ENCODE results near the gene SCIN.

SCIN gene

DNA sequence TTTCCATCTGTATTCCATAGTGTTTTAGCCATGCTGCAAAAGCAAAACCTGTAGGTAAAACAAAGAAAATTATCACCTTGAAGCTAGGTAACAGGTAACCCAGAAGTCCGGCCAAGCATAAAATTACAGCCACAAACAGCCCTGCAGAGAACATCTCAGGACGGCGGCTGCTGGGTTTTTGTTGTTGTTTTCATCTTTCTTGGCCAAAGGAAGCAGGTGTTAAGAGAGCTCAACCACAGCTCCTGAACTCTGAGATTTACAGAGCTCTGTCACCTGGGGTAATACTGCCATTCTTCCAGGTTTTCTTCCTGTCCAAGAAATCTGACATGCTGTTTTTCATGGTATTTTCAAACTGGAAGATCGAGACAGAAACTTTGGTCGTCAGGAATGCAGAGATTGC is 847 bp upstream of the SCIN start:
- no peak for DNase-seq

DNA sequence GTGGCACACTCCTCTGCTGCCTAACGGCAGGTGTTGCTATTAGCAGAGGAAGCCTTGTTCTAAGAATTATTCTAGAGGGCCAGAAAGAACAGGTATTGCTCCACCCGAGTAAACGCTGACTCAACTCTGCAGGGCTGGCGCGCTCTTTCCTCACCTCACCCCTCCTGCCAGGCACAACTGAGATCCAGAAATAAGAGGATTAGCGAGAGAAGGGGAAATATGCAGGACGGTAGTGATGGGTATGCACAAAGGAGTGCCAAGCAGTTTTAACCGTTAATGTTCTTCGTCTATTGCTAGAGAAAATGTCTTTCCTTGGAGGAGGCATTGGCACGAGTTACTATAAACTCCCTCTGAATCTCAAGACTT is 369 bp upstream of the SCIN start:
- no peak for DNase-seq

DNA sequence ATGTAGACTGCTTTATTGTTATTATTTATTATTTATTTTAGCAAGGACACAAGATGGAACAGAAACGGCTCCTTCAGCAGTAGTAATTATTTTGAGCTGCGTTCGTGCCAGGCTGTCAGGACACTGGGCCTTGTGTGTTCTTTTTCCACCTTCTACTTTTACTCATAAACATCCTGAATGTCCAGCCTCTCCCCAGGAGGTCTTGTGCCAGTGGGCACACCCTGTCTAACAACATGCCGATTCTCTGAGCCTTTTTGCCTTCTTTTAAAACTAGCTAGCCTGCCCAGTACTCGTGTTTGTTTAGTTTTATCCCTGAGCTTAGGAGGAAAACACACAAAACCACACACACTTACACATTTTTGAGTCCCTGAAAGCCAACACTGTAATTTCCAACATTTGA is 1.2 kb downstream of the SCIN start:
- DNase-seq: no peak

DNA sequence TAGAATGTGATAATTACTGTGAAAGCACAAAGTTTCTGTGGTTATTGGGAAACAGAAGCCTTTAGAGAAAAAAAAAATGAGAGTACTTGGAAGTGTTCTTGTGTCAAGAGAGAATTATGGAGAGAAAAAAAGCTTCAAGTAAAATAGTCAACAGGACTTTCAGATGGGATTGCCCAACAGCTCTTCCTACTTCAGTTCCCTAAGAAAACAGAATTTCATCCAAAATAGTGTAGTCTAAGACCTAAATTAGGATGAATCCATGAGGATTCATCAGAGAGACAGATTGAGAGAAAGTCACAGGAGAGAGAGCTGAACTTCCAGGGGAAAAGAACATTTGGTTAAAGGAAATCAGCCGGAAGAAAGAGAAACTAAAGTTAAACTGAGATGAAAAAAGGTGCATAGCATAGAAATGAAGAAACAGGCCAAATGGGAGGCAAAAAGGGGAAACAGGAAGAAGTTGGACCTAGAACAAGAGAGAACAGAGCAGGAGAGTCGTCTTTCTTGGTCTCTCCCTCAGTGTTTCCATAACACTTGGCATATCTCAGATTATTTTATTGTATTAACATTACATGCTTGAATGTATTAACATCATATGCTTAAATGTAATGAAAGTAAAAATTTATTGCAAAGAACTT is 2.5 kb downstream of the SCIN start:
- no peak for DNase-seq

DNA sequence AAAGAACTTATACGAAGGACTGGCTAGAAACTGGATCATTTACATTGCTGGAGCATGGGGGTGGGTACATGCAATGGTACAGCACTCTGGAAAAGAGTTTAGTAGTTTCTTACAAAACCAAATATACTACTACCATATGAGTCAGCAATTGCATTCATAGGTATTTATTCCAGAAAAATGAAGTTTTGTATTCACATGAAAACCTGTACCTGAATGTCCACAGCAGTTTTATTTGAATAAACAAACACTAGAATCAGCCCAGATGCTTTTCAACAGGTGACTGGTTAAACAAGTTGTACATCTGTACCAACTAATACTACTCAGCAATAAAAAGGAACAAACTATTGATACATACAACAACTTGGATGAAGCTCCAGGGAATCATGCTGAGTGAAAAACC is 3.4 kb downstream of the SCIN start:
- no peak for DNase-seq

DNA sequence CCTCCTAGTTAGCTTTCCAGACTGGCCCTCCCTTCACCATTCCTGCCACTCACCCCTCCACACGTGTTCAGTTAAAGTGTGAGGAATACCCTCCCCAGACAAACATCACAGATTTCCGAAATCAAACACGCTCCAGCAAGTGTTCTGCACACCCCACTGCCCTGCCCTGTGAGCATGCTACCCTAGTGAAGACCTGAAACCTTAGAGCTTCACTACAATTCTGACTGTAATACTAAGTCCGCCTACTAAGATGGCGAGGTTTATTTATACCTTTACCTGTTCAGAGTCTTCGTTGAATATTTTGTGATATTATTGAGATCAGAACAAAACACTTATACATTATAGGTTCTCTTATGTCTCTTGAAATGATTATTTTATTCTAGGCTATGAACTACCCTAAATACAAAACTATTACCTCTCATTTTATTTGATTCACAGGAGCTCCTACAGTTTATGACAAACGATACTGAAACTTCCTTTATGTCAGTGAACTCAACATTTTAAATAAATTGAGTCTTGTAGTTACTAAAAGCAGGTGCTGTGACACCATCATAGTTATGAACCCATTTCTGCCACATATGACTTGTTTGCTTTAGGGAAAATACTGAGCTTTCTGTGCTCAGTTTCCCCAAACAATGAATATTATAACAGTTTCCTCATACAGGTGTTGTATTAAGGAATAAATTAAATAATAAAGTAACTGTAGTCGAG is 8.6 kb downstream of the SCIN start:
- no peak for DNase-seq

DNA sequence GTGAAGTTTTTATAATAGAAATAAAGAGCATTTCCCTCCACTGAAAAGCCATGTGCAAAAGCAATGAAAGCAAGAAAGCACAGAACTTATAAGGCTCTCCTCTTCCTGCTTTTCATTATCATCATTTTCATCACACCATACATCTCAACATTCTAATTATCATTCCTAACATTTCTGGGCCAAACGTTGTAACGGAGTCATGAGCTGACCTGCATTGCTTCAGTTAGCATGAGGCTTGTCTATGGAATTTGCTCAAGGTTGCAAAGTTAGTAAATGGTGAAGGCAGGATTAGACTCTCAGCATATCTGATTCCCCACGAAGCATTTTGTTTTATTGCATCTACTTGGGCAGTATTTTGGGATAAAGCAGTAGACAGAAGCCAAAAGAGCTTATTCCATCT is 11.4 kb downstream of the SCIN start:
- no peak for DNase-seq

DNA sequence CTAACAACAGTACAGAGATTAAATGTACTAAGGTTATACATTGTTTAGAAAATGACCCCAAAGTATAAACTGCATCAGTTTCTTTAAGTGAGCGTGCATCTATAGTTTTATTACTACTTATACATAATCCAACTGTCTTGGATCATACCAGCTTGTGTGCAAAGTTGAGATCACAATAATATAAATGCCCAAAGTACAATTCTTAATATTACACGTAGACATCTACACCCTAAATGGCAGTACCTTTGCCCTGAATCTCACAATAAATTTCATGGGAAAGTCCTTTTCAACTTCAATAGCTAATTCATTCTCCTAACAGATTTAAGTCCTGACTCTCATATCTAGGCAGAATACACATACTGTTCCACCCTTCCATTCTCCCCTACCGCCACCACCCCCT is 11.8 kb downstream of the SCIN start:
- DNase-seq: no peak

DNA sequence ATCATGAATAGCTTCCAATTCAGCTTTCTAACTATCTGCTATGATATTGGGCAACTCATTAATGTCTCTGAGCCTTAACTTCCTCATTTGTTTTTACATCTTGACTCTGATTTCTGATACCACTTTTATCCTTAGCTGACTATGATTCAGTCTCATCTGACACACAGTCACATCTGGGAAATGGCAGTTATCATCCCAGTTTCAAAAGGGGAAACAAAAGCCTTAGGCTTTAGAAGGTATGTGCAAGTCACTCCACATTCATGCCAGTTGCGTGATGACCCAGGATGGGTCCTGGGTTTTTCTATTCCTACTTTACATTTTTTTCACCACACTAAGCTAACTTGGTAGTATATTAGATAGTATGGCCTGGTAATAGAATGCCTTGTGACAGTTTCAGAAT is 12.7 kb downstream of the SCIN start:
- no peak for DNase-seq

DNA sequence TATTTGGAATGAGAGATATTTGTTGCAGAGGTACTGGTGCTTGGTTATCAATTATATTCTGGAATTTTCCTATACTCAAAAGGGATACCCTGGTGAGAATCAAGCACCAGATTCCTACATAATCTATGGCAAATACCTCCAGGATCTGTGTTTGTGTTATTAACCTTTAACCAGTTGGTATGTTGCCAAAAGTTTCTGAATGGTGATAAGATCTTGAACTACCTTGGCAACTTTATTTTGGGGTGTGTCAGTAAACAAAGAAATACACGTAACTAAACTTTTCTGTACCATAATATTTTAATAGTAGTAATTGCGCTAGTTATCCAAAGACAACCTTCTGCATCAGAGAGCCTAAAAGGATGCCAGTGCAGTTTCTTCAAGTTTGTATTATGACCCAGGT is 13.4 kb downstream of the SCIN start:
- DNase-seq: no peak

DNA sequence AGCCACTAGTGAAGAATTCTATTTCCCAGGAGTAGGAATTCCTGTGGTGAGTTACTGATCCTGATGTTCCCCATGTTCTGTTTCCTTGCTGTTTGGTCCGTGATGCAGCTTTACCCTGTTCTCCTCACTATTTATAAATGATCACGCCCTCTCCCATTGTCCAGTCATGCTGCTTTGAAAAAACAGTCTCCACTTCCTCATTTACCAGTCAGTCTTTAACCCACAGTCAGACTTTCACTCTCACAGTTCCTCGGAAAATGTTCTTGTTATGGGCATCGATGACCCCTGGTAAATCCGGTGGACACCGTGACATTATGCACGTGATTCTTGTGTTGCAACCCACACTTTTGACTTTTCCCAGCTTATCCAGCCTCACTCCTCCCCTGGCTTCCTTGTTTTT is 14.4 kb downstream of the SCIN start:
- no peak for DNase-seq

DNA sequence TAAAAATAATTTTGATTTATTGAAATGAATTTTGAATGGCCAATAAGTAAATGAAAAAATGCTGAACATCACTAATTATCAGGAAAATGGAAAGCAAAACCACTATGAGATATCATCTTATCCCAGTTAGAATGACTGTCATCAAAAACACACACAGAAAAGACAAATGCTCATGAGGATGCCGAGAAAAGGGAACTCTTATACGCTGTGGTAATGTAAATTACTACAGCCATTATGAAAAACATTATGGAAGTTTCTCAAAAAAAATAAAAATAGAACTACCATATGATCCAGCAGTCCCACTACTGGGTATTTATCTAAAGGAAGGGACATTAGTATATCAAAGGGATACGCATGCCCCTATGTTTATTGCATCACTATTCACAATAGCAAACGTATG is 15.8 kb downstream of the SCIN start:
- DNase-seq: no peak

DNA sequence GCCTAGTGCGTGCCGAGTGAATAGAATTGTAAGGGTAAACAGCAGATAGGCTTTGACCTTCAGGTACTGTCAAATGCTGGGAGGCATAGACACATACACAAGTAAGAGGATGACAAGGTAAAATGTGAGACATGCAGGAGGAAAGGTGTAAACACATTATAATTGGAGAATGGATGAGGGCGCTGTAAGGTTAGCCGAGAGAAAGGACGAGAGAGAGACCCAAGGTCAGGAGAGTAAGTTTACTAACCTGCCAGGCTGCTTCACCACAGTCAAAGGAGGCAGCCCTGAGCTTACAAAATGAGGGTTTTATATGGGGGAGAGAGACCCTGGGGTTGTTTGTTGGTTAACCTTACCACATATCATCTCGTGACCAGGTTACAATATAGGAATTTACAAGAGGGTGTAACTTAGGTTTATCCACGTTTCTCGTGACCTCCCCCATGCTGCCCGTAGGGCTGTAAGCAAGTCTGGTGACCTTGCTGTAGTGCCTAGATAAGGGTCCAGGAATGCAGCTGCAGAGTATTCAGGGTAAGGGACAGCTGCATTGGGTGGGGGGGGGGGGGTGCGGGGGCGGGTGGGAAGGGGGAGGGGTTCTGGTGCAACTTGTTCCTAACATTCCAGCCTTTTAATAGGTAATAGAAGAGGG is 17.9 kb downstream of the SCIN start:
- no peak for DNase-seq

DNA sequence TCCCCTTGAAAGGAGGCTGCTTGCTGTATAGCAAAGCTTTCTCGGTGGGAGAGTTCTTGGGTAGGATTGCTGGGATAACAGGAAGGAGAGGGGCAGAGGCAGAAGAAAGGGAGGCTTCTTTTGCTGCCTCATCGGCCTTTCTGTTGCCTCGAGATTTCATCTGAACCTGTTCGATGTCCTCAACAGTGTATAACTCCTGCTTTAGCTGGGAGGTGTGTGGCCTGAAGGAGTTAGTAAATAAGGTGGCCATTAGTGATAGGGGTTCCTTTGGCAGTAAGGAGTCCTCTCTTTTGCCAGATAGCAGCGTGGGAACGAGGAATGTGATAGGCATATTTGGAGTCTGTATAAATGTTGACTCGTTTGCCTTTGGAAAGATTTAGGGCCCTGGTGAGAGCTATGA is 20.0 kb downstream of the SCIN start:
- DNase-seq: no peak

DNA sequence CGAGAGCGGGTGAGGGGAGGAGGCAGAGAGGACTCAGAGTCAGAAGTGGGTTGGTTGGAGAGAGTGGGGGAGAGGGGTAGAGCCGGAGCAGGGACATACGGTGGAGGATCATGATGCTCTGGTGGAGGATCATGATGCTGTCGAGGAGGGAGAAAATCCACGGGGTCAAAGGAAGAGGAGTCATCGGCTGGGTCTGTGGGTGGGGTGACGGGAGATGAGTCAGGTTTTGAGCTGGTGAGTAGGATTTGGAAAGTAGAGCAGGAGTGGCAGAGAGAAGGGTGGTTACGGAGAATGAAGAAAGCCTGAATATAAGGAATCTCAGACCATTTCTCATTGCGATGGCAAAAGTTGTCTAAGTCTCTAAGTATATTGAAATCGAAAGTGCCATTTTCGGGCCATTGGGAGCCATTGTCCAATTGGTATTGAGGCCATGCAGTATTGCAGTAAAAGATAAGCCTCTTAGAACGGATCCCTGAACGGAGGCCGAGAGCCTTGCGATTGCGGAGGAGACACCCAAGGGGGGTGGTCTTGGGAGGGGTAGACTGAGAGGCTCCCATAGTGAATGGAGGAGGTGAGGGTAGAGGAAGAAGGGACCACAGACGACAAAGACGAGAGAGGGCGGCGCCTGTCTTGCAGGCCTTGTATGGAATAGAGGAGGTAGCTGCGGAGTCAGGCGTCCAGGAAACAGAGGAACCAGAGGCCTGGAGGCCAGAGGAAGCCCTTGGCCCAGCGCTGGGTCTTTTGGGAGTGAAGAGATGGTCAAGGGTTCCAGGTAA is 23.8 kb downstream of the SCIN start:
- no peak for DNase-seq

DNA sequence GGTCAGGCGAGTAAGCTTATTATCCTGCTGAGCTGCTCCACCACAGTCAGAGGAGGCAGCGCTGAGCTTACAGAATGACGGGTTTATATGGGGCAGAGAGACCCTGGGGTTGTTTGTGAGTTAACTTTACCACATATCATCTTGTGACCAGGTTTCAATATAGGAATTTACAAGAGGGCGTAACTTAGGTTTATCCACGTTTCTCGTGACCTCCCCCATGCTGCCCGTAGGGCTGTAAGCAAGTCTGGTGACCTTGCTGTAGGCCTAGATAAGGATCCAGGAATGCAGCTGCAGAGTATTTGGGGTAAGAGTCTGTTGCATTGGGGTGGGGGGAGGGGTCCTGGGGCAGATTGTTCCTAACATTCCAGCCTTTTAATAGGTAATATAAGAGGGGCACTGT is 24.6 kb downstream of the SCIN start:
- no peak for DNase-seq

DNA sequence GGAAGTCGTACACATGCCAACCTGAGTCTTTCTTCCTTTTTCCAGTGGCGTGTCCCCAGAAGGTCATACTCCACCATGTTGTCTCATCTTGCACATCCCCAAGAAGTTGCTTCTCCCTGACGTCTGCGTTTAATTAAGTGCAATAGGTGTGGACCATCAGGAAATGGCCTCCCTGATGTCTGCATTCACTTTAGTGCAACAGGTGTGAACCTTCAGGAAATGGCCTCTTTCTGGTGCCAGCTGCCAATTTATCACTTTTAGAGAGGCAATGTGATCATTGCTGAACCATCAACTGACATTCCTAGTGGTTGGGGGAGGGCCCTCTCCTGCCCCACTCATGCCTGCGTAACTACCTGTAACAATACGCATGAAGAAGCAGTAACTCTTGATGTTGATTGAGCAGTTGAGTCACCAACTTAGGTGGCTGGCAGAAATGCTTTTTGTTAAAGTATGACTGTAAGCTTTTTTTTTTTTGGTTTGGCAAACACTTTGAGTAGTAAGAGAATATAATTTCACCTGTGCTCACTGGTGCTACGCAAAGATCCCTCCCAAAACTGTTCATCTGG is 25.8 kb downstream of the SCIN start:
- no peak for DNase-seq

DNA sequence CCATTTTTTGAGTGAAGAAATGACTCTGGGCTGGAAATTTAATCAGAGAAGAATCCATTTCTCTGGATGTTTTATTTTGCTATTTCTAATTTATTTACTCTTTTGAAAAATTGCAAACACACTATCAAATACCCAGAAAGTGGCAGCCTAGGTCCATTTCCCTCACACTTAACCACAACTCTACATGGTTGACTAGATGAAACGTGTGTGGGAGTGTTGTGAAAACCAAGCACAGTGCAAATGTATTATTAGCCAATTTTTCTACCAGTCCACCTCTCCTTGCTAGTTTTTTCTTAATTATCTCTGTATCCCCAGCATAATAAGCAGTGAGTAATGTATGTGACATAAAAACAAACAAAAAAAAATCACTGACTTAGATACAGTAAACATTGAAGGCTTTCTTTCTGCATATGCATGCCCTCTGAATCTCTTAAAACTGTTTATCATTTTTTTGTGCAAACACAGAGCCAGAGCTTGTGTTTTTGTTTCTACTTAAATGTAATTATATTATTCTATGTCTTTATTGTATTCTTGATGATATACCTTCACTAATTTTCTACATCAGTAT is 30.9 kb downstream of the SCIN start:
- no peak for DNase-seq

DNA sequence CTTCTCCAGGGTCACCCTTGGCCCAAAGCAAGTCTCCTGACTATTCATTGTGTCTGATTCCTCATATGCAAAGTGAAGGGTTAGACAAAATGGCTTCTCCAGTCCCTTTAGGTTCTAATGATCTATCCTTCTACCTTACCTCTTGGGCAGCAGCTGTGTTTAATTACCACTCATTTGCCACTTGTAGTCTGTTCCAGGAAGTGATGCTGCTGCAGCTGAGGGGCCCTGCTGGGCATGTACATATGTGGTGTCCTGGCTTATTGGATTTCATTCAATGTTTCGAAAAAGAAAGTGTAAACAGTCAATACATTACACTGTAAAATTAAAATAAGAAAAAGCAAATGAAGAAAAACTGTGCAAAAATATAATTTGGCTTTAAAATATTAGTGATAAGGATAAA is 36.6 kb downstream of the SCIN start:
- DNase-seq: no peak

DNA sequence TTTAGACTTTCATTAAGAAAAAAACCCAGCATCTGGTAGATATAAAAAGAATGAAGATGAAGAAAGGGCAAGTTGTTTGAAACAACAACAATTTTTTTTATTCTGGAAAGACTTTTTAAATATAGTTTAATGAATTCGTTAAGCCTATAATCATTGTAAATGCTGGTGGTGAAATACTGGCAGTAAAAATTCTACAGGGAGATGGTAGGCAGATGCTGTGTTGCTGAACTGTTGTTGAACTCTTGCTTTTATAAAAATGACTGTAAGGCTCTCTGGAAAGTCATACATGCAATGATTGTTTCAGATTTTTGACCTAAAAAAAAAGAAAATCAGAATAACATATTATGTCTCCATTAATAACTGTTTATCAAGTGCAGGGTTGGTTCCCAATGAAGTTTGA is 39.0 kb downstream of the SCIN start:
- no peak for DNase-seq

DNA sequence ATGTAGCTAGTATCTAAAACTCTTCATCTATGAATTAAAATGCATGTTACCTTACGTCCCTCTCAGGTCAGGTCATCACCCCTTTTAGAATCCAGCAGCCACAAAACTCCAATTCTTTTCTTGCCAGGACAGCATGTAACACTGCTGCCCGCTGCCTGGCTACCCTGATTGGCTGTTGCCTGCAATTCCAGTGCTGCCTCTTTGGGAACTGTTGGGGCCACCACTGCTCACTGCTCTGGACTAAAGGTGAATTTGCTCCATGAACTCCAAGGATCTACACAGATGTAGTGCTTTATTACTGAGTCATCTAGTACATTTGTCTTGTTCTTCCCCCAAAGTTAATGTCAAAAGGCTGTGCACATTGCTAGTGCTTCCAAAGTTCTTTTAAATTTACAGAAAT is 40.4 kb downstream of the SCIN start:
- no peak for DNase-seq

DNA sequence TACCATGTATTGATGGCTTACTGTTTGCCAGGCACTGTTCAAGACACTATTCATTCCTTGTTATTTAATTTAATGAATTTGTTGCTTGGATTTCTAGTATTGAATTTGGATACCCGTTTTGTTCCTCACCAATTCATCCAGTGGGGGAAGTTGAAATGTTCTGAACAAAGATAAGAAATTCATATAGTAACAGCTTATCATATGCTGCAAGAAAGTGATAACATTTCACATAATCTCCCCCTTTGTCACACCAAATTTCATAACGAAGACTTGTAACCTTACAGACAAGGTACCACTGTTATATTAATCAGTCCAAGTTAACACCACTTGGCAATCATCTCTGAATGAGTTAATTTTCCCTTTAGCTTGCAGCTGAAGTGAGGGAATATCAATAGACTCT is 42.1 kb downstream of the SCIN start:
- no peak for DNase-seq

DNA sequence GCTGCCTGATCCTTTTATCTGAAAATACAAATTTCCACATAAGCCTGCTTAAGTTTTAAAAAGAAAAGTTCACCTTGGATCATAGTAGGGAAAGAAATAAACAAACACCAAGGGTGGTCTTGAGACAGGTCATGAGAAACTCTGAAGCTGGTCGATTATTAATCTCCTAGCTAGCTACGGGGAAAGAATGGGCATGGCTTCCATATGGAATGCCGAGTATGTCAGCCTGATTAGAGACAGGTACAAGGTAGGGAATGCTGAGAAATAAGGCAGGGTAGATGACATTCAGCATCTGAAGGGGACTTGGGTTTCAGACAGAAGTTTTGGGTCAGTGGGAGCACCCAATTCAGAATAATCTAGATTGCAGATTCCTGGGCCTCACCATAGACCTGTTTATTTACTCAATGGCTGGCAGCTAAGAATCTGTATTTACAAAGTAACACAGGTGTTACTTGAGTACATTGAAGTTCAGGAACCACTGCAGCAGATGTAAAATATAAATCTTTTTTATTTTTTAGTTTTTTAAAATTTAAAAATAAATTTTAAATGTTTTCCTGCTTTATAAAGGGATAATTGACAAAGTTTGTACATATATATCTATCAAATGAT is 49.0 kb downstream of the SCIN start:
- no peak for DNase-seq
